Thyroid gland (tissue), 4 donors: ENCODE measurements around the gene TINAGL1. TPM values are rescaled to one million over a fixed set of nuclear protein-coding genes. Genes with fewer than 3 reads are reported as not detected.

ENCODE experiments used
- DNase-seq, 2 donors: peaks; one replicate each; pipeline ENCODE4 v3.0.0-alpha.2; 2019
- H3K27ac ChIP-seq, 3 donors: fragments of 200-600 bp; sonication (generic); 1 replicate in 2 of 3; 2 replicates in 1 of 3; pipeline ENCODE4 v1.5.1; 2016 to 2019; ENCODE audit warnings: mild to moderate bottlenecking in 1 of 3, moderate library complexity in 1 of 3
- H3K27me3 ChIP-seq: fragments of 200-600 bp; sonication (generic); one replicate; pipeline ENCODE4 v1.5.1; 2019
- H3K36me3 ChIP-seq, 2 donors: fragments of 200-600 bp; sonication (generic); one replicate each; pipeline ENCODE4 v1.5.1; 2016 to 2019
- H3K4me1 ChIP-seq, 2 donors: fragments of 200-600 bp; sonication (generic); one replicate each; pipeline ENCODE4 v1.5.1; 2017 to 2019
- H3K4me3 ChIP-seq, 3 donors: fragments of 200-600 bp; sonication (generic); replicated peaks in 1 of 3; 1 replicate in 2 of 3; 2 replicates in 1 of 3; pipeline ENCODE4 v1.5.1; 2016; ENCODE audit warnings: mild to moderate bottlenecking in 1 of 3
- H3K9me3 ChIP-seq: fragments of 200-600 bp; sonication (generic); one replicate; pipeline ENCODE4 v1.5.1; 2017
- POLR2A ChIP-seq, 2 donors: fragments of 450-650 bp; IDR thresholded peaks; one replicate each; pipeline ENCODE4 v1.6.1; 2017; ENCODE audit warnings: antibody characterized with exemption in 2 of 2, mild to moderate bottlenecking in 2 of 2, moderate library complexity in 1 of 2
- WGBS, 2 donors: methylation state at CpG; one replicate each; pipeline ENCODE4 v1.1.5; 2017; 5-methylcytosine and 5-hydroxymethylcytosine counted together
- intact Hi-C: fragments of 100-400 bp; cut with DNase I; formaldehyde crosslinking; loops from one replicate; pipeline ENCODE4 v1.15.1; 2023
- total RNA-seq, 4 donors: library from RNA; depleted of rRNA; stranded (reverse); fragments of >200 nt; gene quantifications; one replicate each; pipeline ENCODE4 v1.2.3, GENCODE V29; 2016
- TF ChIP-seq, protein P1 (sequence below), 6 experiments: fragments of 200-600 bp in 3 of 6; fragments of 450-650 bp in 3 of 6; sonication (generic) in 3 of 6; IDR thresholded peaks; one replicate each; pipeline ENCODE4 v1.5.1; 2016 to 2019; ENCODE audit warnings: antibody characterized with exemption in 6 of 6, mild to moderate bottlenecking in 2 of 6, inconsistent platforms in 1 of 6, moderate library complexity in 1 of 6

The TINAGL1 gene
- total RNA-seq, 4 donors from 2014 or later = 157 to 391 (median 227) TPM

DNA sequence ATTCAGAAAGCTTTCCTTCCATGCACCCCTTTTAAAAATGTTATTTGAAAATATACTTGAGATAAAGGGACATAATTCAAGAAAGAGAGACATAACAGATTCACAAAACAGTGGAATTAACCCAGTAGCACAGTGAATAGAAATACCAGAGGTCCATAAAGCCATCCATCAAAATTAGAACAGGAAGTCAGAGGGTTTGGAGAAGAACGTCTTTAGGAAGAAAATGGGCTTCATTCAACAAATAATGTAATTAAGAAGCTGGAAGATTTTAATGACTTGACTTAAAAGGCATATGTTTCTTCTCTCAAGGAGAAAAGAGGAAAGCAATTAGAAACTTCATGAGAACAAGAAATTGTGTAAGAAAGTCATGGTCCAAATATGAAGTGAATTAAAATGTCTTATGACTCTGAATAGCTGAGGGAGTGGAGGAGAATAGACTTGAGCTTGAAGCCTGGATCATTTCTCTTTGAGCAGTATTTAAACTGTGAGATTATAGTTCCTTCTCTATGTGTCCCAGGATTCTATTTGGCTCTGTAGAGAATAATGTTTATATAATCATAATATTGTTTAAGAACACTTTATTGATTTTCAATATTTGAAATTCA is 33.3 kb downstream of the TINAGL1 start:
- DNase-seq = no peak
- Histone ChIP-seq H3K4me1 (peaks cover 6 to 12% of the 10 kb centered on the region in 2 donors), H3K36me3 (no peaks in the 10 kb centered on the region), H3K27me3 (no peaks in the 10 kb centered on the region), H3K27ac (no peak overlapping the region), H3K9me3 (no peaks in the 10 kb centered on the region), H3K4me3 (no peak overlapping the region)
- TF ChIP-seq, protein P1, sequence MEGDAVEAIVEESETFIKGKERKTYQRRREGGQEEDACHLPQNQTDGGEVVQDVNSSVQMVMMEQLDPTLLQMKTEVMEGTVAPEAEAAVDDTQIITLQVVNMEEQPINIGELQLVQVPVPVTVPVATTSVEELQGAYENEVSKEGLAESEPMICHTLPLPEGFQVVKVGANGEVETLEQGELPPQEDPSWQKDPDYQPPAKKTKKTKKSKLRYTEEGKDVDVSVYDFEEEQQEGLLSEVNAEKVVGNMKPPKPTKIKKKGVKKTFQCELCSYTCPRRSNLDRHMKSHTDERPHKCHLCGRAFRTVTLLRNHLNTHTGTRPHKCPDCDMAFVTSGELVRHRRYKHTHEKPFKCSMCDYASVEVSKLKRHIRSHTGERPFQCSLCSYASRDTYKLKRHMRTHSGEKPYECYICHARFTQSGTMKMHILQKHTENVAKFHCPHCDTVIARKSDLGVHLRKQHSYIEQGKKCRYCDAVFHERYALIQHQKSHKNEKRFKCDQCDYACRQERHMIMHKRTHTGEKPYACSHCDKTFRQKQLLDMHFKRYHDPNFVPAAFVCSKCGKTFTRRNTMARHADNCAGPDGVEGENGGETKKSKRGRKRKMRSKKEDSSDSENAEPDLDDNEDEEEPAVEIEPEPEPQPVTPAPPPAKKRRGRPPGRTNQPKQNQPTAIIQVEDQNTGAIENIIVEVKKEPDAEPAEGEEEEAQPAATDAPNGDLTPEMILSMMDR (IDR thresholded peaks at IDR 0.05) = no peak
- TF ChIP-seq POLR2A (IDR thresholded peaks at IDR 0.05) = no peak
- 46 to 70% methylated on average over 1 of the region's 1 CpG for WGBS, 2 donors
- intact Hi-C loops = no loop called here

DNA sequence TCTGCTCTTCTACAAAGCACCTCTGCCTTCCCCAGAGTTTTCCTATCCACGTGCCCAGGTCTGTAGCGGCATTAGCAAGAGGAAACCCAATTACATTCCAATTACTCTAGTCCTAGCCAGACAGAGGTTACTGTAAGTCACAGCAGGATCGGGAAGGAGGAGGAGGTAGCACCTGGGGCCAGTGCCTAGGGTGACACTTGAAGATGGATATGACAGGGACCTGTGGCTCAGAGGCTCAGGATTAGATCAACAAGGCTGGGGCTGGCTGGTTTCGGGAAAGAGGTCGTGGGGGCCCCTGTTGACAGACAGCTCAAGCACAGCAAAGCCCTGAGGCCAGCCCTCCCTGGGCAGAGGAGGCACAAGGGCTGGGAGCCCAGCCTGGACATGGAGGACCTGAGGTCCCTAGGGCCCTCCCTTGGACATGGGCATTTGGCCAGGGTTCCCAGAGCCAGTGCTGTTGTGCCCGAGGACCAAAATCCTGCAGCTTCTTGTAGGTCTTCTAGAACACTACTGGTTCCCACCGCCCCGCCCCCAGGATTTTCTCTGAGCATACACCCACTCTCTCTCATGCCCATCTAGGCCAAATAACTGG is 38.2 kb downstream of the TINAGL1 start:
- TF ChIP-seq, protein P1 (IDR thresholded peaks at IDR 0.05) = no peak
- no peak overlapping the region for H3K4me3 ChIP-seq
- WGBS, 2 donors = 77 to 79% methylated on average over 8 of the region's 8 CpGs
- no peaks in the 10 kb centered on the region for H3K27me3 ChIP-seq
- DNase-seq = no peak
- intact Hi-C loops = no loop called here
- no peak overlapping the region for H3K27ac ChIP-seq
- H3K36me3 ChIP-seq = no peaks in the 10 kb centered on the region
- H3K9me3 ChIP-seq = no peaks in the 10 kb centered on the region
- H3K4me1 ChIP-seq = peaks cover 9 to 31% of the 10 kb centered on the region in 2 donors

DNA sequence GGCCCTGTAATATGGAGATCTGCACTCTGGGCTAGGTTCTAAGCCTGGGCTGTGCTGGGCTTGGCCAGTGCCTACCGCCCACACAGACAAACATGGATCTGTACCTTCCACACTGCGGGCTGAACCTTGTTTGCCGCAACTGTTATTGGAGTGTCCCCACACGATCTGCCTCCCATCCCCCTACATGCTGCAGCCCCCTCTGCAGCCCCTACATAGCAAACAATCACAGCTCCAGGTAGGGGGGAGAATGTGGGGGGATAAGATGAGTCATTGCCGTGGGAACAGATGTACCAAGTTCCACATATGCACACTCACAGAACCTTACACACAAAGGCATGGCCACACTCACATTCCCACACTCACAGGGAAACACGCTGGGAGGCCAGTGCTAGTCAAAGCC is 39.1 kb downstream of the TINAGL1 start:
- intact Hi-C loops = no loop called here
- 91 to 95% methylated on average over 6 of the region's 6 CpGs for WGBS, 2 donors
- Histone ChIP-seq H3K4me3 (no peak overlapping the region), H3K27me3 (no peaks in the 10 kb centered on the region), H3K9me3 (no peaks in the 10 kb centered on the region), H3K4me1 (peaks cover 9 to 32% of the 10 kb centered on the region in 2 donors), H3K36me3 (no peaks in the 10 kb centered on the region), H3K27ac (no peak overlapping the region)
- no peak for DNase-seq
- TF ChIP-seq, protein P1 (IDR thresholded peaks at IDR 0.05) = no peak
- no peak for TF ChIP-seq POLR2A (IDR thresholded peaks at IDR 0.05)

DNA sequence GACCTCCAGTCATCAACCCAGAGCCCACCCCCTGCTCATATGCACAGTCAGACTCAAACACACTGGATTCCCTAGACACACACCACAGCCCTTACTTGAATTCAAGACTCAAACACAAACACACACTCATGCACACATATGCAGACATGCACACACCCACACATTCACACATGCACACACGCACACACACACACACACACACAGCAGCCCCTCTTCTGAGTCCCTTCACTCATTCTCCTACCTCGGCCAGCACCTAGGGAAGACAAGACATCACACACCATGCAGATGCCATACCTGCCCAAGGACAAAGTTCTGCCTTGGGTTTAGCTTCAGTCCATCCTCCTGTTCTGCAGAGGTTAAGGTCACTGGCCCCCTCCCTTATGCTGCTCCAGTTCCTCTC is 39.6 kb downstream of the TINAGL1 start:
- Histone ChIP-seq H3K4me1 (peaks cover 9 to 32% of the 10 kb centered on the region in 2 donors), H3K27me3 (no peaks in the 10 kb centered on the region), H3K9me3 (no peaks in the 10 kb centered on the region), H3K36me3 (no peaks in the 10 kb centered on the region), H3K27ac (no peak overlapping the region), H3K4me3 (no peak overlapping the region)
- no peak for DNase-seq
- TF ChIP-seq, protein P1 (IDR thresholded peaks at IDR 0.05) = no peak
- no peak for TF ChIP-seq POLR2A (IDR thresholded peaks at IDR 0.05)
- 42 to 78% methylated on average over 2 of the region's 2 CpGs for WGBS, 2 donors
- intact Hi-C loops = no loop called here

DNA sequence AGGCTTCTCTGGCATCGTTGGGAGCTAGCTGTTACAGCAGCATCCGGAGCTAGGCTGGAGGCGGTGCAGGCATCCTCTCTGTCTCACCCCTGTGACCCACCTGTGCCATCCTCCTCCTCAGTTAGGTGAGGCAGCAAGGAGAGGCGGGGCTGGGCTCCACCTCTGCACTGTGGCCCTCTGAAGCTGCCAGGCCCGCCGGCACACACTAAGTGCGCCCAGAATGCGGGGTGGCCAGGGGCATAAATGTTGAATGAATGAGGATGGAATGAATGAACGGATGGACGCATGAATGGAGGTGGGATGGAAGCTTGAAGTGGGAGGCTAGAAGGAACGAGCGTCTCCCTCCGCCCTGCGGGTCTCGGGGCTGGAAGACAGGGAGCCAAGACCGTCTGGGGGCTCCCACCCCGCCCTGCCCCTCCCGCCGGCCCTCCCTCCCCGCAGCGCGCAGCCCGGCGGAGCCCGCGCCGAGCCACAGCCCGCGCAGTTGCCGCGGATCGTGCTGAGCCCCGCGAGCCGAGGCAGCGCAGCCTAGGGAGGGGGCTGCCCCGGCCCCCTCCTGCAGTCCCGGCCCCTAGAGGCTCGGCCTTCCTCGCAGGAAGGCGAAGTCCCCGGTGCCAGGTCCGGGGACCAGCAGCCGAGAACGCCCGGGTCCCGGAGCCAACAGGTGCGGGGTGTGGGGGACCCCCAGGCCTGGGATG is 41.1 kb downstream of the TINAGL1 start, which contains the start of gene HCRTR1:
HCRTR1 (plus strand) TSS at position 472 of the 698 bp plus-strand sequence. CDS start 1,504 bp downstream, outside the sequence.
- 23 to 26% methylated on average over 19 to 23 of the region's 48 CpGs for WGBS, 2 donors
- H3K36me3 ChIP-seq = no peaks in the 10 kb centered on the region
- H3K4me1 ChIP-seq = peaks cover 9 to 32% of the 10 kb centered on the region in 2 donors
- DNase-seq = no peak
- TF ChIP-seq, protein P1 (IDR thresholded peaks at IDR 0.05) = no peak
- intact Hi-C loops = no loop called here
- peak within 1 kb of the TSS; percentile 19 to 56 (median 23) for H3K4me3 ChIP-seq
- H3K27ac ChIP-seq = no peak within 1 kb of the TSS
- no peaks in the 10 kb centered on the region for H3K27me3 ChIP-seq
- no peaks in the 10 kb centered on the region for H3K9me3 ChIP-seq
